HG02610 (cell line): ENCODE data around the gene COG6.

Experiments used
- ATAC-seq: cut with Tn5 transposase; IDR thresholded peaks from one replicate; pipeline ENCODE4 v1.9.1; 2021; ENCODE audit warnings: mild to moderate bottlenecking, moderate library complexity; ENCODE audit not compliant: unreplicated experiment

COG6 gene

GRCh38 chr13:39655569-39656324, at the start of gene COG6:
TSS of gene COG6 (plus strand) at chr13:39655662. CDS start at chr13:39655727, 65 bp downstream.
- peak; percentile 94 for ATAC-seq

GRCh38 chr13:39605677-39606320, 49.7 kb upstream of the COG6 start:
- no peak for ATAC-seq

GRCh38 chr13:39607876-39608275, 47.6 kb upstream of the COG6 start:
- ATAC-seq, result no peak

GRCh38 chr13:39612023-39612637, 43.3 kb upstream of the COG6 start:
- no peak for ATAC-seq

GRCh38 chr13:39616087-39616694, 39.3 kb upstream of the COG6 start:
- ATAC-seq, result peak; percentile 77

- no peak for ATAC-seq
Measured at GRCh38 chr13:39618561-39618960, 36.9 kb upstream of the COG6 start.

- no peak for ATAC-seq
Measured at GRCh38 chr13:39623466-39623865, 32.0 kb upstream of the COG6 start.

GRCh38 chr13:39631307-39631706, 24.2 kb upstream of the COG6 start:
- no peak for ATAC-seq

- no peak for ATAC-seq
Measured at GRCh38 chr13:39632994-39633393, 22.5 kb upstream of the COG6 start.

- ATAC-seq, result no peak
Measured at GRCh38 chr13:39635564-39635963, 19.9 kb upstream of the COG6 start.

- ATAC-seq, result no peak
Measured at GRCh38 chr13:39637890-39638289, 17.6 kb upstream of the COG6 start.

- ATAC-seq, result no peak
Measured at GRCh38 chr13:39641645-39642044, 13.8 kb upstream of the COG6 start.

GRCh38 chr13:39646122-39646521, 9.3 kb upstream of the COG6 start:
- no peak for ATAC-seq

GRCh38 chr13:39655041-39655568, 357 bp upstream of the COG6 start:
- peak; percentile 4 for ATAC-seq

GRCh38 chr13:39656325-39656677, 839 bp downstream of the COG6 start:
- peak; percentile 4 for ATAC-seq

GRCh38 chr13:39663508-39663907, 8.0 kb downstream of the COG6 start:
- no peak for ATAC-seq

GRCh38 chr13:39663958-39664357, 8.5 kb downstream of the COG6 start:
- no peak for ATAC-seq

GRCh38 chr13:39665763-39666162, 10.3 kb downstream of the COG6 start:
- no peak for ATAC-seq

- ATAC-seq, result no peak
Measured at GRCh38 chr13:39670445-39670844, 15.0 kb downstream of the COG6 start.

GRCh38 chr13:39672378-39673132, 17.1 kb downstream of the COG6 start:
- no peak for ATAC-seq

- ATAC-seq, result no peak
Measured at GRCh38 chr13:39675904-39676303, 20.4 kb downstream of the COG6 start.
